Measurements from ENCODE around the gene MRPS6.

DNA sequence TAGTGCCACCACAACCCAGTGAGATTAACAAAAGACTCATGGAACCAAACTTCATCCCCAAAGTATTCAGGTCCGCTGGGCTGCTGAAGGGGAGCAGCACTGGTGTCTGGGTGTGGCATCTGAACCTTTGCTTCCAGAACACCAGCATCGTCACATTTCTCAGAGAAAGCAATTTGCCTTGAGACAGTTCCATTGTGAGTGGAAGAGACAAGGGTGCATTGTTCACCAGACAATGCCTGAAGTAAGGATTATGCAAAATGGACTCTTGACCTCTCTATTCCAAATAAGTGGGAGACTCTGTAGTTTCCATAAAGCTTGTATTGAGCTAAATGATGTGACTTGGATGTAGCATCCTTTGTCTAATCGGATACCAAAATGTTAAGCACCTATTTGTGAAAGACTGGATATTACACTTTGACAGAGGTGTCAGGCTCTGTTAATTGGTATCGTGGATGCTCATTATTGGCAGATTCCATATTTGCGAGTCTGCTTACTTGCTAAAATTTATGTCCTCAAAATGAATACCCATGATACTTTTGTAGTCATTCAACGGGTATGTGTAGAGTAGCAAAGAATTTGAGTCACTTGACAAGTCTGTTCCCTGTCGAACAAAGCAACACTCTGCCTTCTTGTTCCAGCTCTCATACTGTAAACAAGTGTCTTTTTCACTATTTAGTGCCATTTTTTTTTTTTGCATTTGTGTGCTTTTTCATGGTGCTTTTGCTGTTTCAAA, 75.6 kb downstream of the MRPS6 start:
- TF ChIP-seq, protein P1, sequence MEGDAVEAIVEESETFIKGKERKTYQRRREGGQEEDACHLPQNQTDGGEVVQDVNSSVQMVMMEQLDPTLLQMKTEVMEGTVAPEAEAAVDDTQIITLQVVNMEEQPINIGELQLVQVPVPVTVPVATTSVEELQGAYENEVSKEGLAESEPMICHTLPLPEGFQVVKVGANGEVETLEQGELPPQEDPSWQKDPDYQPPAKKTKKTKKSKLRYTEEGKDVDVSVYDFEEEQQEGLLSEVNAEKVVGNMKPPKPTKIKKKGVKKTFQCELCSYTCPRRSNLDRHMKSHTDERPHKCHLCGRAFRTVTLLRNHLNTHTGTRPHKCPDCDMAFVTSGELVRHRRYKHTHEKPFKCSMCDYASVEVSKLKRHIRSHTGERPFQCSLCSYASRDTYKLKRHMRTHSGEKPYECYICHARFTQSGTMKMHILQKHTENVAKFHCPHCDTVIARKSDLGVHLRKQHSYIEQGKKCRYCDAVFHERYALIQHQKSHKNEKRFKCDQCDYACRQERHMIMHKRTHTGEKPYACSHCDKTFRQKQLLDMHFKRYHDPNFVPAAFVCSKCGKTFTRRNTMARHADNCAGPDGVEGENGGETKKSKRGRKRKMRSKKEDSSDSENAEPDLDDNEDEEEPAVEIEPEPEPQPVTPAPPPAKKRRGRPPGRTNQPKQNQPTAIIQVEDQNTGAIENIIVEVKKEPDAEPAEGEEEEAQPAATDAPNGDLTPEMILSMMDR (conservative IDR thresholded peaks at IDR 0.05; ENCODE audit: low read depth, low read length), result no peak
- TF ChIP-seq EZH2 (IDR thresholded peaks at IDR 0.05; ENCODE audit: borderline replicate concordance, low read depth, low read length, poor library complexity, severe bottlenecking), result no peak
